ENCODE measurements around the gene NLRP6. TPM values are rescaled to one million over a fixed set of nuclear protein-coding genes. Genes with fewer than 3 reads are reported as not detected.

NLRP6 gene
- total and polyA plus RNA-seq, 2 of the 4 experiments (the other 2 are of a cell fraction) = not detected

DNA sequence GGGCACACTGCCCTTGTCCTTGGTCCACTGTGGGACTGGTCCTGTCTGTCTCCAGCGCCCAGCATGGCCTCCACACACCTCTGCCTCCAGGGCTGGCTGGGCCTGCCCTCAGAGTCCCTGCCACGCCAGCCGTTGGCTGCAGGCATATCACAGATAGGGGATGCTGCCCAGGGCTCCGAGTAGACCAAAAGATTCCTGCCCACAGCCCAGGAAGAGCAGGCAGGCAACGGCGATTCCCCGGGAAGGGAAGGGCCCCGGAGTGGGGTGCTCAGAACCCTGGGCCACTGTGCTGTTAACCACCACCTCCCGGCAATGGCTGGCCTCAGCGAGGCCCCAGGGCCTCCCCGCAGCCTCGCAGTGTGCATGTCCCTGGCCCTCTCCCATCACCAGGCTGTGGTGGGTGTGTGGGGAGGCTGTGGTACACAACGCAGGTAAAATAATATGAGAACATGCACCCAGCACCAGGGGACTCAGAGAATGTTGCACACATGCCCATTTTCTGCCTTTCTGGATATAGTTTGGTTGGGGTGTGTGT, 18.9 kb downstream of the NLRP6 start:
- ChIA-PET POLR2A (ENCODE audit: unreplicated experiment) (no interaction called here), CTCF (no interaction called here)
- no peaks in the 10 kb centered on the region for H3K9me1 ChIP-seq (ENCODE audit: insufficient read depth, low read length)
- H3K9ac ChIP-seq (ENCODE audit: low read depth, low read length) = no peak overlapping the region
- ATAC-seq (ENCODE audit: low read depth) = no peak
- H3K79me1 ChIP-seq (ENCODE audit: low read depth in 1 of 2, low read length in 2 of 2) = no peaks in the 10 kb centered on the region
- H4K8ac ChIP-seq (ENCODE audit: low read depth in 2 of 2, low read length in 2 of 2) = no peak overlapping the region
- no peak overlapping the region for H2AFZ ChIP-seq (replicated peaks; ENCODE audit: low read length, poor library complexity)
- no peak overlapping the region for H3K14ac ChIP-seq (replicated peaks; ENCODE audit: low read depth, low read length)
- H3K4me1 ChIP-seq (ENCODE audit: control insufficient read depth, insufficient read depth, low read length) = no peaks in the 10 kb centered on the region; the same call in 1 of the 2 replicates
- no peak overlapping the region for H3K27ac ChIP-seq (ENCODE audit: insufficient read depth, low read length)
- peak overlapping the region; percentile 31 for H2AK9ac ChIP-seq (replicated peaks; ENCODE audit: low read depth, low read length, poor library complexity)
- H3K4ac ChIP-seq (ENCODE audit: low read depth, low read length) = no peak overlapping the region
- no TSS peak for BruUV-seq (replicated peaks)
- no peak for DNase-seq
- no peaks in the 10 kb centered on the region for H3K9me3 ChIP-seq (ENCODE audit: control insufficient read depth, insufficient read depth, low read length)
- intact Hi-C loops (cut with micrococcal nuclease) (no loop called here), dilution Hi-C loops (cut with HindIII; ENCODE audit: low sequenced_read_pairs, unreplicated experiment) (no loop called here), in situ Hi-C loops (cut with MboI; ENCODE audit: low sequenced_read_pairs) (no loop called here)
- no peaks in the 10 kb centered on the region for H4K20me1 ChIP-seq (ENCODE audit: insufficient read depth, low read length)
- peaks cover 8% of the 10 kb centered on the region for H3K27me3 ChIP-seq (ENCODE audit: control insufficient read depth, insufficient read depth, low read length)
- H2BK20ac ChIP-seq (ENCODE audit: low read depth, low read length) = no peak overlapping the region
- H4K91ac ChIP-seq (ENCODE audit: insufficient read depth, low read depth, low read length) = no peak overlapping the region
- 91% methylated on average over 5 of the region's 13 CpGs; no CpG with 5 or more reads in 1 of the 2 experiments for WGBS, 2 experiments (ENCODE audit: extremely low coverage in 2 of 2, insufficient read length in 1 of 2)
- no peak overlapping the region for H2BK120ac ChIP-seq (ENCODE audit: low read depth, low read length)
- no peak overlapping the region for H3K23ac ChIP-seq (ENCODE audit: low read depth, low read length)
- H3K36me3 ChIP-seq (ENCODE audit: control insufficient read depth, insufficient read depth, low read length) = peaks cover 16% of the 10 kb centered on the region
- H3K18ac ChIP-seq (ENCODE audit: low read depth, low read length) = no peak overlapping the region
- no peak overlapping the region for H3K4me3 ChIP-seq (ENCODE audit: insufficient read depth, low read depth, low read length)
- no peak overlapping the region for H4K5ac ChIP-seq (ENCODE audit: low read depth, low read length)
- no peak overlapping the region for H2AK5ac ChIP-seq (ENCODE audit: low read depth, low read length)
- H3K4me2 ChIP-seq (ENCODE audit: low read depth, low read length) = no peak overlapping the region
- TF ChIP-seq POLR2A (IDR thresholded peaks at IDR 0.05; ENCODE audit: low read depth, low read length) (no peak), RCOR1 (IDR thresholded peaks at IDR 0.05; ENCODE audit: insufficient replicate concordance, low read length) (no peak), MAFK (IDR thresholded peaks at IDR 0.05; ENCODE audit: low read depth, low read length) (no peak), NFE2L2 (IDR thresholded peaks at IDR 0.05; ENCODE audit: low read depth, low read length) (no peak), RFX5 (IDR thresholded peaks at IDR 0.05; ENCODE audit: low read depth, low read length) (no peak), SMC3 (IDR thresholded peaks at IDR 0.05; ENCODE audit: low read depth, low read length) (no peak), MAZ (IDR thresholded peaks at IDR 0.05; ENCODE audit: borderline replicate concordance, low read depth, low read length) (no peak), MXI1 (IDR thresholded peaks at IDR 0.05; ENCODE audit: borderline replicate concordance, low read depth, low read length) (no peak), BHLHE40 (IDR thresholded peaks at IDR 0.05; ENCODE audit: low read depth, low read length) (no peak)
- TF ChIP-seq, protein P1, sequence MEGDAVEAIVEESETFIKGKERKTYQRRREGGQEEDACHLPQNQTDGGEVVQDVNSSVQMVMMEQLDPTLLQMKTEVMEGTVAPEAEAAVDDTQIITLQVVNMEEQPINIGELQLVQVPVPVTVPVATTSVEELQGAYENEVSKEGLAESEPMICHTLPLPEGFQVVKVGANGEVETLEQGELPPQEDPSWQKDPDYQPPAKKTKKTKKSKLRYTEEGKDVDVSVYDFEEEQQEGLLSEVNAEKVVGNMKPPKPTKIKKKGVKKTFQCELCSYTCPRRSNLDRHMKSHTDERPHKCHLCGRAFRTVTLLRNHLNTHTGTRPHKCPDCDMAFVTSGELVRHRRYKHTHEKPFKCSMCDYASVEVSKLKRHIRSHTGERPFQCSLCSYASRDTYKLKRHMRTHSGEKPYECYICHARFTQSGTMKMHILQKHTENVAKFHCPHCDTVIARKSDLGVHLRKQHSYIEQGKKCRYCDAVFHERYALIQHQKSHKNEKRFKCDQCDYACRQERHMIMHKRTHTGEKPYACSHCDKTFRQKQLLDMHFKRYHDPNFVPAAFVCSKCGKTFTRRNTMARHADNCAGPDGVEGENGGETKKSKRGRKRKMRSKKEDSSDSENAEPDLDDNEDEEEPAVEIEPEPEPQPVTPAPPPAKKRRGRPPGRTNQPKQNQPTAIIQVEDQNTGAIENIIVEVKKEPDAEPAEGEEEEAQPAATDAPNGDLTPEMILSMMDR (conservative IDR thresholded peaks at IDR 0.05; ENCODE audit: low read depth, low read length) = no peak
- TF ChIP-seq, protein P2, sequence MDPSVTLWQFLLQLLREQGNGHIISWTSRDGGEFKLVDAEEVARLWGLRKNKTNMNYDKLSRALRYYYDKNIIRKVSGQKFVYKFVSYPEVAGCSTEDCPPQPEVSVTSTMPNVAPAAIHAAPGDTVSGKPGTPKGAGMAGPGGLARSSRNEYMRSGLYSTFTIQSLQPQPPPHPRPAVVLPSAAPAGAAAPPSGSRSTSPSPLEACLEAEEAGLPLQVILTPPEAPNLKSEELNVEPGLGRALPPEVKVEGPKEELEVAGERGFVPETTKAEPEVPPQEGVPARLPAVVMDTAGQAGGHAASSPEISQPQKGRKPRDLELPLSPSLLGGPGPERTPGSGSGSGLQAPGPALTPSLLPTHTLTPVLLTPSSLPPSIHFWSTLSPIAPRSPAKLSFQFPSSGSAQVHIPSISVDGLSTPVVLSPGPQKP (IDR thresholded peaks at IDR 0.05; ENCODE audit: borderline replicate concordance, low read depth, low read length) = no peak
- no peak overlapping the region for H3K56ac ChIP-seq (ENCODE audit: extremely low read depth, insufficient read depth, low read length)
- H2BK15ac ChIP-seq (ENCODE audit: low read depth, low read length) = no peak overlapping the region
- no peak overlapping the region for H2BK5ac ChIP-seq (ENCODE audit: low read depth, low read length, poor library complexity, severe bottlenecking)
